ENCODE measurements around the gene RAB36. TPM values are rescaled to one million over a fixed set of nuclear protein-coding genes. Genes with fewer than 3 reads are reported as not detected.

The RAB36 gene
- total and polyA plus RNA-seq, 2 donors (not counting 1 experiment from before 2014, with no cell fraction given): 1.1 to 3.3 TPM

DNA sequence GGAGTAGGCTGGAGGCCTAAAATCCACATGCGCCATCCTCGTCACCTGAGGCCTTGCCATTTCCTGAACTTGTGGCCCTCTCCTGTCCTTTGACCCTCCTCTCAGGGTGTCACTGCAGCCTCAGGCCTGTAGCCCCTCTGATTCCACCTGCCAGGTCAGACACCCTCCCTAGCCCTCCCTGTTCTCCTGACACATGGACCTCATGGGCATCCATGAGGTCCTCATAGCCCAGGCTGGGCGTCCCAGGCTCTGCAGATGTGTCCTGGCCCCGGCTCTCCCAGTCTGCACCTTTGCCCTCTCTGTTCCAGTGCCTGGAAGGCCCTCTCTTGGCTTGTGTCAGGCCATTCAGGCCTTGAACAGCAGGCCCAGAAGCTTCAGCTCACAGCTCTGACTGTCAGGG, 15.8 kb downstream of the RAB36 start:
- TF ChIP-seq, protein P1, sequence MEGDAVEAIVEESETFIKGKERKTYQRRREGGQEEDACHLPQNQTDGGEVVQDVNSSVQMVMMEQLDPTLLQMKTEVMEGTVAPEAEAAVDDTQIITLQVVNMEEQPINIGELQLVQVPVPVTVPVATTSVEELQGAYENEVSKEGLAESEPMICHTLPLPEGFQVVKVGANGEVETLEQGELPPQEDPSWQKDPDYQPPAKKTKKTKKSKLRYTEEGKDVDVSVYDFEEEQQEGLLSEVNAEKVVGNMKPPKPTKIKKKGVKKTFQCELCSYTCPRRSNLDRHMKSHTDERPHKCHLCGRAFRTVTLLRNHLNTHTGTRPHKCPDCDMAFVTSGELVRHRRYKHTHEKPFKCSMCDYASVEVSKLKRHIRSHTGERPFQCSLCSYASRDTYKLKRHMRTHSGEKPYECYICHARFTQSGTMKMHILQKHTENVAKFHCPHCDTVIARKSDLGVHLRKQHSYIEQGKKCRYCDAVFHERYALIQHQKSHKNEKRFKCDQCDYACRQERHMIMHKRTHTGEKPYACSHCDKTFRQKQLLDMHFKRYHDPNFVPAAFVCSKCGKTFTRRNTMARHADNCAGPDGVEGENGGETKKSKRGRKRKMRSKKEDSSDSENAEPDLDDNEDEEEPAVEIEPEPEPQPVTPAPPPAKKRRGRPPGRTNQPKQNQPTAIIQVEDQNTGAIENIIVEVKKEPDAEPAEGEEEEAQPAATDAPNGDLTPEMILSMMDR (IDR thresholded peaks at IDR 0.05): no peak
- no peak for TF ChIP-seq EZH2 (IDR thresholded peaks at IDR 0.05; ENCODE audit: borderline replicate concordance, insufficient read depth, low read depth, low read length, poor library complexity, severe bottlenecking)
- DNase-seq (no peak), ATAC-seq (ENCODE audit: low read depth) (no peak)
- intact Hi-C loops (cut with micrococcal nuclease): no loop called here
- no peak overlapping the region for H3K9ac ChIP-seq (ENCODE audit: low read length)
- ChIA-PET CTCF (no interaction called here), POLR2A (no interaction called here)
- H4K20me1 ChIP-seq (ENCODE audit: control insufficient read depth, insufficient read depth, low read length, poor library complexity, severe bottlenecking): no peaks in the 10 kb centered on the region
- peaks cover 0 to 4% (median 0%) of the 10 kb centered on the region in 3 donors for H3K9me3 ChIP-seq (ENCODE audit: control extremely low read depth in 1 of 3, control insufficient read depth in 2 of 3, insufficient read depth in 1 of 3, low read length in 2 of 3)
- Mint-ChIP-seq H3K4me1 (no peaks in the 10 kb centered on the region), H3K4me3 (no peak overlapping the region), H3K27me3 (no peaks in the 10 kb centered on the region), H3K9me3 (ENCODE audit: insufficient read depth) (no peaks in the 10 kb centered on the region), H3K27ac (no peak overlapping the region)
- H2AFZ ChIP-seq (ENCODE audit: insufficient read depth, low read depth, low read length, poor library complexity, severe bottlenecking): no peak overlapping the region
- no peak overlapping the region for H3K4me2 ChIP-seq (replicated peaks; ENCODE audit: low read depth, low read length, poor library complexity, severe bottlenecking)
- H3K36me3 ChIP-seq (replicated peaks in 1 of 2; ENCODE audit: control extremely low read depth in 1 of 2, control insufficient read depth in 1 of 2, extremely low read depth in 1 of 2, insufficient read depth in 2 of 2, low read length in 1 of 2): no peaks in the 10 kb centered on the region
- no peak overlapping the region for H3K4me3 ChIP-seq (ENCODE audit: control extremely low read depth in 1 of 5, extremely low read depth in 1 of 5, insufficient read depth in 1 of 5, low read depth in 2 of 5, low read length in 4 of 5)
- no peaks in the 10 kb centered on the region for H3K79me2 ChIP-seq (ENCODE audit: control insufficient read depth, insufficient read depth, low read length)
- 89% methylated on average over 4 of the region's 4 CpGs for WGBS (ENCODE audit: insufficient coverage)
- H3K27me3 ChIP-seq (replicated peaks in 1 of 4; ENCODE audit: control extremely low read depth in 1 of 4, control insufficient read depth in 3 of 4, insufficient read depth in 4 of 4, low read length in 3 of 4): peaks cover 0 to 2% (median 0%) of the 10 kb centered on the region in 4 experiments
- no peaks in the 10 kb centered on the region for H3K4me1 ChIP-seq (ENCODE audit: control insufficient read depth in 2 of 2, insufficient read depth in 2 of 2, low read length in 2 of 2)
- H3K27ac ChIP-seq (ENCODE audit: low read length in 2 of 2): no peak overlapping the region

DNA sequence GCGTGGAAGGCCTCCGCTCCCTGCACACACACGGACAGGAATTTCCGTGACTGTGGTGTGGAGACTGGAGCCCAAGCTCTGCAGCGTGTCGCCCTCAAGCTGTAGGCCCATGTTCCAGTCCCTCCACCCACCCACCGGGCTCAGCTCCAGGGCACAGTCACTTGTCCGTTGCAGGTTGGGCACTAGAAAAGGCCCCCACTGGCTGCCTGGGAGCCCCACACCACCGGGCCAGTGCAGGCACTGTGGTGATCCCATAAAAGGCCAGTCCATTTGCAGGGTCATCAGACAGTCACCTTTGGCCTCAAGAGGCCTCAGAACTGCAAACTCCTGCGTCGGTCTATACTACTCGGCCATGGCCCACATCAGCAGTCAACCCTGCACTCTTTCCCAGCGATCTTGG, 16.3 kb downstream of the RAB36 start:
- no peak overlapping the region for H3K27ac Mint-ChIP-seq
- H3K79me2 ChIP-seq (ENCODE audit: control insufficient read depth, insufficient read depth, low read length): no peaks in the 10 kb centered on the region
- H3K36me3 ChIP-seq (replicated peaks in 1 of 2; ENCODE audit: control extremely low read depth in 1 of 2, control insufficient read depth in 1 of 2, extremely low read depth in 1 of 2, insufficient read depth in 2 of 2, low read length in 1 of 2): no peaks in the 10 kb centered on the region
- H3K27me3 Mint-ChIP-seq: no peaks in the 10 kb centered on the region
- peaks cover 0 to 4% (median 0%) of the 10 kb centered on the region in 3 donors for H3K9me3 ChIP-seq (ENCODE audit: control extremely low read depth in 1 of 3, control insufficient read depth in 2 of 3, insufficient read depth in 1 of 3, low read length in 2 of 3)
- H3K4me2 ChIP-seq (replicated peaks; ENCODE audit: low read depth, low read length, poor library complexity, severe bottlenecking): no peak overlapping the region
- intact Hi-C loops (cut with micrococcal nuclease): no loop called here
- no peaks in the 10 kb centered on the region for H4K20me1 ChIP-seq (ENCODE audit: control insufficient read depth, insufficient read depth, low read length, poor library complexity, severe bottlenecking)
- H2AFZ ChIP-seq (ENCODE audit: insufficient read depth, low read depth, low read length, poor library complexity, severe bottlenecking): no peak overlapping the region
- no peak overlapping the region for H3K4me3 Mint-ChIP-seq
- DNase-seq: no peak
- WGBS (ENCODE audit: insufficient coverage): 95% methylated on average over 13 of the region's 13 CpGs
- no peak for ATAC-seq (ENCODE audit: low read depth)
- no peak overlapping the region for H3K27ac ChIP-seq (ENCODE audit: low read length in 2 of 2)
- H3K9ac ChIP-seq (ENCODE audit: low read length): no peak overlapping the region
- POLR2A ChIA-PET: no interaction called here
- H3K27me3 ChIP-seq (replicated peaks in 1 of 4; ENCODE audit: control extremely low read depth in 1 of 4, control insufficient read depth in 3 of 4, insufficient read depth in 4 of 4, low read length in 3 of 4): peaks cover 0 to 2% (median 0%) of the 10 kb centered on the region in 4 experiments
- no peak for TF ChIP-seq EZH2 (IDR thresholded peaks at IDR 0.05; ENCODE audit: borderline replicate concordance, insufficient read depth, low read depth, low read length, poor library complexity, severe bottlenecking)
- TF ChIP-seq, protein P1 (IDR thresholded peaks at IDR 0.05): no peak
- H3K4me1 ChIP-seq (ENCODE audit: control insufficient read depth in 2 of 2, insufficient read depth in 2 of 2, low read length in 2 of 2): no peaks in the 10 kb centered on the region
- no peaks in the 10 kb centered on the region for H3K4me1 Mint-ChIP-seq
- H3K4me3 ChIP-seq (ENCODE audit: control extremely low read depth in 1 of 5, extremely low read depth in 1 of 5, insufficient read depth in 1 of 5, low read depth in 2 of 5, low read length in 4 of 5): no peak overlapping the region
- H3K9me3 Mint-ChIP-seq (ENCODE audit: insufficient read depth): no peaks in the 10 kb centered on the region
- CTCF ChIA-PET: no interaction called here

All from B cell (primary cell).